ENCODE measurements around the gene MAP1A. TPM values are rescaled to one million over a fixed set of nuclear protein-coding genes. Genes with fewer than 3 reads are reported as not detected.
A peak's percentile ranks its signal among the peaks of the same experiment; 100 is the strongest.

The MAP1A gene
- total RNA-seq, 1 donor from 2014 or later: 14.3 TPM

- DNase-seq: peak; percentile 50
Measured at GRCh38 chr15:43511012-43511885, 6.2 kb upstream of the MAP1A start.

- DNase-seq: no peak
Measured at GRCh38 chr15:43513550-43513949, 3.9 kb upstream of the MAP1A start.

DNA sequence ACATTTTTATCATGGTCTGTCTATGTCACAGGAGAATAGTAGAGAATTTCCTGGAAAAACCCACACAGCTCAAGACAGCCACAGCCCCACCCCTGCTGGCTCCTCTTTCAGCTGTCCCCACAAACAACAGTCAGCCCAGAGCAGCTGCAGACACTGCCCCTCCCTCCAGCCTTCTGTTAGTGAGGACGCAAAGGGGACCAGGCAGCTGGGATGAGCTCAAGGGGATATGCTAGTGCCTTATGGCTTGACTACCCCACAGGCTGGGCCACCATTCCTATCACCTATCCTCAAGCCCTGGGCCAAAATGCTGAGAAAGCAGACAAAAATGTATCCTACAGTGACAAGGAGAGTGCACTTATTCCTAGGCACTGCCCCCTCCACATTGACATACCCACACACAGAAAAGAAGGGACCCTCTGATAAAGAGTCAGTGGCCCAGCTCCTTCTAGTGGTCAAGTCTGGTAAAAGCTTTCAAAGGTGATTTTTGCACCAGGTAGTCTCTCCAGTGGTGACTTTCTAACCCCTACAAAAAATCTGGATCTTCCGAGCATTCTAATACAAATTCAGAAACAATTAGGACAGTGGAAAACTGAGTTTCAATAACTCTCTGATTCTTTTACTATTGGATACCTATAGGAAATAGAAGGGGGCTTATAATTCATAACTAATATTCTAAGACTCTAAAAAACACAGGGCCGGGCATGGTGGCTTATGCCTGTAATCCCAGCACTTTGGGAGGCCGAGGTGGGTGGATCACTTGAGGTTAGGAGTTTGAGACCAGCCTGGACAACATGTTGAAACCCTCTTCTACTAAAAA, 3.0 kb upstream of the MAP1A start:
- peak; percentile 72 for DNase-seq

DNA sequence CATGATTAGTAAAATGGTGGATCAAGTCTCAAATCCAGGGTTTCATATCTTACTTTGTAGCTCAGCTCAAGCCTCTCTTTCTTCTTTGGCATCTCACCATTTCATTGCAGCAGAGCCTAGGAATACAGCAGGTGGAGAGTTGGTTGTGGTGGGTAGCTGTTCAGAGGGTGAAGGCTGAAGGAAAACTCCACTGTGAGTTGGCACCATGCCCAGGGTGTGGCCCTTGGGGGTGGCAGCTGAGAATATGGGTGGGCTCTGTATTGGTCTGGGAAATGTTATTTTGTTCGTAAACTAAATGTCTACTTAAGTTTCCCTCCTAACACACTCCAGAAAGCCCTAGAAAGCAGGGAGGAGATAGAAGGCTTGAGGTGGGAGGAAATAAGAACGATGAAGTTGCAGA, 1.7 kb upstream of the MAP1A start:
- peak; percentile 32 for DNase-seq

DNA sequence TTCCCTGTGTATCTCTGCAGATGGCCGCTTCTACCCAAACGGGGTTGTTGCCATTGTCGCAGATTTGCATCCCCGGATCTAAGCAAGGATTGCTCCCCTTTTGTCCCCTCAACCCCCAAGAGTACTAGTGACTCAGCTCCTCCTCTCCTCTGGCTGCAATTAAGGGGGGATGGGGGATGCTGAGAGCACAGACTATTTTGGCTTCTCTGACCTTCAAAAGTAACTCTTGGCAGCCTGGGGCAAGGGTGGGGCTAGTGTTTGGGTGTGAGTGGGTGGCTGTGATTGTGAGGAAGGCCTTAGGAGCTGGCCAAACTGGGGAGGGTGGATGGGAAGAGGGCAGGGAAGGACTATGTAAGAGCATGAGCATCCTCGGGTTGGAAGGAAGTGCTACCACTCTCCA, 1.2 kb upstream of the MAP1A start:
- DNase-seq: no peak

DNA sequence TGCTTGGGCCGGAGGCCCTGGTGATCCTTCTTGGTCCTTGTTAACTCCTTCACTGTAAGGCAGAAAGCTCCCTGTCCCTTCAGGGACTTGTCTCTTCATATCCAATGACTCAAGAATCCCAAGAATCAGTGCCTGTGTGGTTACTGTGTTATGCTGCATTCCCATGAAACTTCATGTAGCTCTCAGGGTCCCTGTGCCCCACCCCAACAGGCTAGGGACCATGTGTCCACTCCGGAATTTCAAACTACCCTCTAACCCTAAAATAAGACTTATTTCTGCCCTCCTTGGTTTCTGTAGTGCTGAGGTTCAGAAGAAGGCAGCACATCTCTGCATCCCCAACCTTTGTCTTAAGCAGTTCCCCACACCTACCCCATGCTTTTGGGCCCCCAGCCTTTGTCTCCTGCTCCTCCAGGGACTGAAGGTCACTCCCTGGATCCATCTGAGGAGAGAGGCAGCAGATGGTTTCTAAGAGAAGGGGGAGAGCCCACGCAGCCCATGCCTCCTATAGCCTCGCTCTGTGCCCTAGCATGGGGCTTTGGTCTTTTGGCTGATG, 531 bp upstream of the MAP1A start:
- peak; percentile 62 for DNase-seq

GRCh38 chr15:43518197-43518761, 871 bp downstream of the MAP1A start:
- DNase-seq: peak; percentile 36

GRCh38 chr15:43519196-43519595, 1.8 kb downstream of the MAP1A start:
- DNase-seq: no peak

DNA sequence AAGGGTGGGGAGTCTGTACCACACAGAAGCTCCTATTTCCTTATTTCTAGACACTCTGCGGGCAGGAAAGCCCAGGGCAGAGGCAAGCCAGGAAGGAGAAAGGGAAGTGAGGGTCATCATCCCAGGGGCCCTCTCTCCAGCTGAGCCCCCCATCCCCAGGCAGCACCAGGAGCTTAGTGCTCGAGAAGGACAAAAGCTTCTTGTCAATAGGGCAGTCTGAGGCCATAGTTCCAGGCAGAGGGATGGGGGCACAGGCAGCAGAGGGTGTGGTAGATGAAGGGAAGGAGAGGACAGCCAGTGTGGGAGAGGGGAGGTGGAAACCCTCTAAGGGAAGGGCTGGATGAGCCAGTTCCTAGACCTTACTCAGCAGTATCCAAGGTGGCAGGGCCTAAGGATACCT, 2.7 kb downstream of the MAP1A start:
- no peak for DNase-seq

DNA sequence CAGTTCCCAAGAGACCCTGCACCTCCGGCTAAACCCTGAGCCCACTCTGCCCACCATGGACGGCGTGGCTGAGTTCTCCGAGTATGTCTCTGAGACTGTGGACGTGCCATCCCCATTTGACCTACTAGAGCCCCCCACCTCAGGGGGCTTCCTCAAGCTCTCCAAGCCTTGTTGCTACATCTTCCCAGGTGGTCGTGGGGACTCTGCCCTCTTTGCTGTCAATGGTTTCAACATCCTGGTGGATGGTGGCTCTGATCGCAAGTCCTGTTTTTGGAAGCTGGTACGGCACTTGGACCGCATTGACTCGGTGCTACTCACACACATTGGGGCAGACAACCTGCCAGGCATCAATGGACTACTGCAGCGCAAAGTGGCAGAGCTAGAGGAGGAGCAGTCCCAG, 4.0 kb downstream of the MAP1A start:
- DNase-seq: no peak

GRCh38 chr15:43522247-43522646, 4.8 kb downstream of the MAP1A start:
- DNase-seq: no peak

- no peak for DNase-seq
Measured at GRCh38 chr15:43523646-43524045, 6.2 kb downstream of the MAP1A start.

- DNase-seq: no peak
Measured at GRCh38 chr15:43524254-43524845, 6.9 kb downstream of the MAP1A start.

GRCh38 chr15:43525131-43525530, 7.7 kb downstream of the MAP1A start:
- no peak for DNase-seq

- DNase-seq: no peak
Measured at GRCh38 chr15:43526261-43526930, 9.0 kb downstream of the MAP1A start.

DNA sequence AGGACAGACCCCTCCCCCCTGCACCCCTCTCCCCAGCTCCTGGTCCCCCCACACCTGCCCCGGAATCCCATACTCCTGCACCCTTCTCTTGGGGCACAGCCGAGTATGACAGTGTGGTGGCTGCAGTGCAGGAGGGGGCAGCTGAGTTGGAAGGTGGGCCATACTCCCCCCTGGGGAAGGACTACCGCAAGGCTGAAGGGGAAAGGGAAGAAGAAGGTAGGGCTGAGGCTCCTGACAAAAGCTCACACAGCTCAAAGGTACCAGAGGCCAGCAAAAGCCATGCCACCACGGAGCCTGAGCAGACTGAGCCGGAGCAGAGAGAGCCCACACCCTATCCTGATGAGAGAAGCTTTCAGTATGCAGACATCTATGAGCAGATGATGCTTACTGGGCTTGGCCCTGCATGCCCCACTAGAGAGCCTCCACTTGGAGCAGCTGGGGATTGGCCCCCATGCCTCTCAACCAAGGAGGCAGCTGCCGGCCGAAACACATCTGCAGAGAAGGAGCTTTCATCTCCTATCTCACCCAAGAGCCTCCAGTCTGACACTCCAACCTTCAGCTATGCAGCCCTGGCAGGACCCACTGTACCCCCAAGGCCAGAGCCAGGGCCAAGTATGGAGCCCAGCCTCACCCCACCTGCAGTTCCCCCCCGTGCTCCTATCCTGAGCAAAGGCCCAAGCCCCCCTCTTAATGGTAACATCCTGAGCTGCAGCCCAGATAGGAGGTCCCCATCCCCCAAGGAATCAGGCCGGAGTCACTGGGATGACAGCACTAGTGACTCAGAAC, 9.8 kb downstream of the MAP1A start:
- DNase-seq: no peak

DNA sequence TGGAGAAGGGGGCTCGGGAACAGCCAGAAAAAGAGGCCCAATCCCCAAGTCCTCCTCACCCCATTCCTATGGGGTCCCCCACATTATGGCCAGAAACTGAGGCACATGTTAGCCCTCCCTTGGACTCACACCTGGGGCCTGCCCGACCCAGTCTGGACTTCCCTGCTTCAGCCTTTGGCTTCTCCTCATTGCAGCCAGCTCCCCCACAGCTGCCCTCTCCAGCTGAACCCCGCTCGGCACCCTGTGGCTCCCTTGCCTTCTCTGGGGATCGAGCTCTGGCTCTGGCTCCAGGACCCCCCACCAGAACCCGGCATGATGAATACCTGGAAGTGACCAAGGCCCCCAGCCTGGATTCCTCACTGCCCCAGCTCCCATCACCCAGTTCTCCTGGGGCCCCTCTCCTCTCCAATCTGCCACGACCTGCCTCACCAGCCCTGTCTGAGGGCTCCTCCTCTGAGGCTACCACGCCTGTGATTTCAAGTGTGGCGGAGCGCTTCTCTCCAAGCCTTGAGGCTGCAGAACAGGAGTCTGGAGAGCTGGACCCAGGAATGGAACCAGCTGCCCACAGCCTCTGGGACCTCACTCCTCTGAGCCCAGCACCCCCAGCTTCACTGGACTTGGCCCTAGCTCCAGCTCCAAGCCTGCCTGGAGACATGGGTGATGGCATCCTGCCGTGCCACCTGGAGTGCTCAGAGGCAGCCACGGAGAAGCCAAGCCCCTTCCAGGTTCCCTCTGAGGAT, 10.6 kb downstream of the MAP1A start:
- no peak for DNase-seq

GRCh38 chr15:43528542-43529007, 11.2 kb downstream of the MAP1A start:
- no peak for DNase-seq

DNA sequence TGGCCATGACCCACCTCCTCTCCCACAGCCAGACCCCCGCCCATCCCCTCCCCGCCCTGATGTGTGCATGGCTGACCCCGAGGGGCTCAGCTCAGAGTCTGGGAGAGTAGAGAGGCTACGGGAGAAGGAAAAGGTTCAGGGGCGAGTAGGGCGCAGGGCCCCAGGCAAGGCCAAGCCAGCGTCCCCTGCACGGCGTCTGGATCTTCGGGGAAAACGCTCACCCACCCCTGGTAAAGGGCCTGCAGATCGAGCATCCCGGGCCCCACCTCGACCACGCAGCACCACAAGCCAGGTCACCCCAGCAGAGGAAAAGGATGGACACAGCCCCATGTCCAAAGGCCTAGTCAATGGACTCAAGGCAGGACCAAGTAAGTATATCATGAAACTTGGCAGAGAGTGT, 11.7 kb downstream of the MAP1A start:
- no peak for DNase-seq

Data from skin of body (tissue), 2 donors.